Pericardium fibroblast (primary cell): Measurements from ENCODE around the gene LCN9. TPM values are rescaled to one million over a fixed set of nuclear protein-coding genes. Genes with fewer than 3 reads are reported as not detected.

Experiments
- total RNA-seq: library from RNA; depleted of rRNA; stranded (reverse); fragments of >200 nt; gene quantifications from 2 replicates; pipeline ENCODE4 v1.2.3, GENCODE V29; 2015

The LCN9 gene, protein sequence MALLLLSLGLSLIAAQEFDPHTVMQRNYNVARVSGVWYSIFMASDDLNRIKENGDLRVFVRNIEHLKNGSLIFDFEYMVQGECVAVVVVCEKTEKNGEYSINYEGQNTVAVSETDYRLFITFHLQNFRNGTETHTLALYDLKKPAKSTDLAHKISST
- total RNA-seq, result not detected in 2 replicates

DNA sequence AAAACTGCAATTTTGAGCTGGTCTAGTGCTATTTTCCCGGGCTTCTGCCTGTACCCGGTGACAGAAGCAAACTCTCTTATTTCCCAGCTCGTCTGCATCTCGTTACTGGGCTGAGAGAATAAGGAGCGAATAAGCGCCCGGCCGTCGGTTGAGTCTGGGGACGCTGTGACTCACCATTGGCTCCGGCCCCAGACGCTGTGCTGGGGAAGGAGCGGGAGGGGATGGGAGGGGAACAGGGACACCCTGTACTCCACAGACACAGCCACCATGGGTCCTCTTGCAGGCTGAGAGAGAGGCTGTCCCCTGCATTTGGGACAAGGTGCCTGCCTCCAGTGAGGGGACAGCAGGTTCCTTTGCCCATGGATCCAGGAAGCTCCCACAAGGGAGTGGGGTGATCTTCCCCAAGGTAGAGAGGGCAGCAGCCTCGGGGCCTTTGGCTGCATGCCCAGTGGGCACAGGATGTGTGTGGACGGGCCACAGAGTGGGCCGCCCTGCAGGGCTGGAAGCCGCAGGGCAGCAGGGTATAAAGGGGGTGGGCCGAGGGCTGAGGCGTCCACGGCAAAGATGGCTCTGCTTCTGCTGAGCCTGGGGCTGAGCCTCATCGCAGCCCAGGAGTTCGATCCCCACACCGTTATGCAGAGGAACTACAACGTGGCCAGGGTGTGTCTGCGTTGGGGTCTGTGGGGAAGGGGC is at the start of gene LCN9:
TSS of gene LCN9 (plus strand) at position 552 of the 693 bp plus-strand sequence. CDS start at position 565, 13 bp downstream.

GRCh38 chr9:135639196-135639595 is 23.9 kb upstream of the LCN9 start, which contains the start of gene GLT6D1:
Gene GLT6D1 (minus strand): TSS chr9:135639540. CDS start chr9:135639187, 353 bp downstream.

DNA sequence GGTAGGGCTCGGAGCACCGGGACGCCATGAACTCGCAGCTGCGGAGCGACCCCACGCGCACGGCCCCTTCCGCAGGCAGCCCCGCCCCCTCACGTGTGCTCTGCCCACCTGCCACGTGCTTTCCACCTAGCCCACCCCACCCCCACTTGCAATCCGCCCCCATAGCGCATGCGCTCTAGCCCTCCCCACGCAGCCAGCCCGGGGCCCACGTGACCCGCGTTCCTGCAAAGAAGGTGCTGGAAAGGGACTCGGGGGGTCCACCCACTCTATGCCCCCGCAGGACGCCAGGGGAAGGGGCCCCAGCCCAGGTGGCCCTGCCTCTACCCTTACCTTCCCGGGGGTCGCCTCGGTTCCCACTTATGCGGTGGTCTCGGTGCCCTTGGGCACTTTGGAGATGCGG is 36.3 kb downstream of the LCN9 start, which contains the start of gene SOHLH1:
TSS of gene SOHLH1 (minus strand) at position 42 of the 400 bp plus-strand sequence. CDS start at position 28, 14 bp downstream.

GRCh38 chr9:135701959-135702721 is 39.0 kb downstream of the LCN9 start, which contains the start of gene KCNT1:
Gene KCNT1 (plus strand): TSS chr9:135702185. CDS start chr9:135702259, 74 bp downstream.

Other genes starting within 250 kb of the LCN9 start
- gene PPP1R26, start 183.5 kb upstream of the LCN9 start, total RNA-seq, result 9.1 and 11.1 TPM in 2 replicates
- 34.1 and 40.9 TPM in 2 replicates for gene MRPS2, start 162.6 kb upstream of the LCN9 start, total RNA-seq
- gene LCN1, start 141.9 kb upstream of the LCN9 start, total RNA-seq, result 0.58 TPM in 1 of 2 replicates, not detected in the other
- gene OBP2A, start 117.2 kb upstream of the LCN9 start, total RNA-seq, result not detected in 2 replicates
- gene PAEP, start 101.6 kb upstream of the LCN9 start, total RNA-seq, result 0.77 and 2.7 TPM in 2 replicates
- gene GLT6D1, start 23.8 kb upstream of the LCN9 start, total RNA-seq, result not detected in 2 replicates
- gene SOHLH1, start 36.2 kb downstream of the LCN9 start, total RNA-seq, result not detected in 2 replicates
- gene KCNT1, start 38.9 kb downstream of the LCN9 start, total RNA-seq, result not detected in 2 replicates
- gene CAMSAP1, start 244.2 kb downstream of the LCN9 start, total RNA-seq, result 11.9 and 15.2 TPM in 2 replicates